Cardiac muscle cell (in vitro differentiated cells and primary cell): ENCODE measurements around the gene IGF2BP3. TPM values are rescaled to one million over a fixed set of nuclear protein-coding genes. Genes with fewer than 3 reads are reported as not detected.

Experiments used
- DNase-seq, 2 donors: peaks; one replicate each; pipeline versions ENCODE4 v3.0.0 to v3.0.0-alpha.2; 2010 to 2017; ENCODE audit warnings: low read depth in 1 of 2, low spot score in 1 of 2
- H3K27ac ChIP-seq: fragments of 200-600 bp; sonication (generic); 2 replicates; pipeline ENCODE4 v1.5.1; 2016
- H3K27me3 ChIP-seq: fragments of 200-600 bp; sonication (generic); 2 replicates; pipeline ENCODE4 v1.6.0; 2016; ENCODE audit warnings: control low read depth
- H3K36me3 ChIP-seq: fragments of 200-600 bp; sonication (generic); 2 replicates; pipeline ENCODE4 v1.5.1; 2016; ENCODE audit warnings: control low read depth
- H3K4me1 ChIP-seq: fragments of 200-600 bp; sonication (generic); 2 replicates; pipeline ENCODE4 v1.8.1; 2017; ENCODE audit warnings: low read depth, mild to moderate bottlenecking, mixed run types
- H3K4me3 ChIP-seq: fragments of 200-600 bp; sonication (generic); 2 replicates; pipeline ENCODE4 v1.5.1; 2016; ENCODE audit warnings: mild to moderate bottlenecking
- H3K9me3 ChIP-seq: fragments of 200-600 bp; sonication (generic); 2 replicates; pipeline ENCODE4 v1.5.1; 2017; ENCODE audit warnings: low read depth, mild to moderate bottlenecking, control low read depth
- polyA plus RNA-seq: library from polyadenylated mRNA; unstranded; fragments of >200 nt; fragmentation: Nextera tagmentation; extraction: Ambion mirVana; gene quantifications from 2 replicates; pipeline ENCODE4 v1.2.1, GENCODE V29; 2016
- total RNA-seq: library from RNA; depleted of rRNA; stranded (reverse); fragments of >200 nt; gene quantifications from 2 replicates; pipeline ENCODE4 v1.2.3, GENCODE V29; 2016
- TF ChIP-seq, protein P1 (sequence below): IDR thresholded peaks from 2 replicates; pipeline ENCODE4 v1.5.1; 2012; ENCODE audit warnings: low read depth, mild to moderate bottlenecking, low read length

The IGF2BP3 gene
- total and polyA plus RNA-seq, 2 experiments from 2014 or later = 30.5 to 59.3 TPM

- H3K9me3 ChIP-seq = no peaks in the 10 kb centered on the region
- H3K4me3 ChIP-seq = no peak overlapping the region
- no peak for DNase-seq
- peaks cover 1% of the 10 kb centered on the region for H3K4me1 ChIP-seq
- no peaks in the 10 kb centered on the region for H3K36me3 ChIP-seq
- TF ChIP-seq, protein P1, sequence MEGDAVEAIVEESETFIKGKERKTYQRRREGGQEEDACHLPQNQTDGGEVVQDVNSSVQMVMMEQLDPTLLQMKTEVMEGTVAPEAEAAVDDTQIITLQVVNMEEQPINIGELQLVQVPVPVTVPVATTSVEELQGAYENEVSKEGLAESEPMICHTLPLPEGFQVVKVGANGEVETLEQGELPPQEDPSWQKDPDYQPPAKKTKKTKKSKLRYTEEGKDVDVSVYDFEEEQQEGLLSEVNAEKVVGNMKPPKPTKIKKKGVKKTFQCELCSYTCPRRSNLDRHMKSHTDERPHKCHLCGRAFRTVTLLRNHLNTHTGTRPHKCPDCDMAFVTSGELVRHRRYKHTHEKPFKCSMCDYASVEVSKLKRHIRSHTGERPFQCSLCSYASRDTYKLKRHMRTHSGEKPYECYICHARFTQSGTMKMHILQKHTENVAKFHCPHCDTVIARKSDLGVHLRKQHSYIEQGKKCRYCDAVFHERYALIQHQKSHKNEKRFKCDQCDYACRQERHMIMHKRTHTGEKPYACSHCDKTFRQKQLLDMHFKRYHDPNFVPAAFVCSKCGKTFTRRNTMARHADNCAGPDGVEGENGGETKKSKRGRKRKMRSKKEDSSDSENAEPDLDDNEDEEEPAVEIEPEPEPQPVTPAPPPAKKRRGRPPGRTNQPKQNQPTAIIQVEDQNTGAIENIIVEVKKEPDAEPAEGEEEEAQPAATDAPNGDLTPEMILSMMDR = no peak
- no peak overlapping the region for H3K27ac ChIP-seq
- no peaks in the 10 kb centered on the region for H3K27me3 ChIP-seq
Observed at GRCh38 chr7:23378996-23379395, 91.3 kb downstream of the IGF2BP3 start.

DNA sequence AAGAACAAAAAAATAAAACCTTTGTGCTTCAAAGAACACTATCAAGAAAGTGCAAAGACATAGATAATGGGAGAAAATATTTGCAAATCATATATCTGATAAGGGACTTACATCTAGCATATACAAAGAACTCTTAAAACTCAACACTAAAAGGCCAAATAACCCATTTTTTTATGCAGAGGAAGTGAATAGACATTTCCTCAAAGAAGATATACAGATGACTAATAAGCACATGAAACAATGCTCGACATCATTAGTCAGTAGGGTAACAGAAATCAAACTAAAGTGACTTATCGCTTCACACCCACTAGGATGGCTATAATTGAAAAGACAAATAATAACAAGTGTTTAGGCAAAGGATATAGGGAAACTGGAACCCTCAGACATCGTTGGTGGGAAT, 93.2 kb downstream of the IGF2BP3 start:
- DNase-seq = peak in 1 of 2 donors; percentile 35
- Histone ChIP-seq H3K4me1 (peaks cover 8% of the 10 kb centered on the region), H3K4me3 (no peak overlapping the region), H3K36me3 (no peaks in the 10 kb centered on the region), H3K27ac (no peak overlapping the region), H3K27me3 (no peaks in the 10 kb centered on the region), H3K9me3 (no peaks in the 10 kb centered on the region)
- TF ChIP-seq, protein P1 = no peak

DNA sequence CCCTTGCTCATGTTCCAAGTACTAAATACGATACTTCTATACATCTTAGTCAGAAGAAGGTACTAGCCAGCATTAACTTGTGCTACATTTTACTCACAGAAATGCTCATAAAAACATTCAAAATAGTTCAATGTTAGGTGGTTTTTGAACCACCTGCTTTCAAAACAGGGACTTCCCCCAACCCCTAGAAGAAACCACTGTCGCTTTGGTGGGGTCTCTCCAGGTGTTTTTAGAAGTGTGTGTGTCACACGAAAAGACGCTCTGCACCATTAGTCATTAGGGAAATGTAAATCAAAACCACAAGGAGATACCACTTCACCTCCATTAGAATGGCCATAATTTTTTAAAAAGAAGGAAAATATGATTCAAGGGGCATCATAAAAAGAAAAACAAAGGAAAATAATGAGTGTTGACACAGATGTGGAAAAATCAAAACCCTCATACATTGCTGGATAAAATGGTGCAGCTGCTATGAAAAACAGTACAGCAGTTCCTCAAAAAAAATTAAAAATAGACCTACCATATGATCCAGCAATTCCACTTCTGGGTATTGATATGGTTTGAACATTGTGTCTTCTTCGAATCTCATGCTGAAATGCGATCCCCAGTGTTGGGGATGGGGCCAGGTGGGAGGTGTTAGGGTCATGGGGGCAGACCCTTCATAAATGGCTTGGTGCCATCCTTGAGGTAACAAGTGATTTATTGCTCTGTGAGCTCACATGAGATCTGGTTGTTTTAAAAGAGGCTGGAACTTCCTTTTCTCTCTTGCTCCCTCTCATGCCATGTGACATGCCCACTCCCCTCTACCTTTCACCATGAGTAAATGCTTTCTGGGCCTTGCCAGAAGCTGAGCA, 96.9 kb downstream of the IGF2BP3 start:
- peak overlapping the region; percentile 25 for H3K27ac ChIP-seq
- TF ChIP-seq, protein P1 = no peak

DNA sequence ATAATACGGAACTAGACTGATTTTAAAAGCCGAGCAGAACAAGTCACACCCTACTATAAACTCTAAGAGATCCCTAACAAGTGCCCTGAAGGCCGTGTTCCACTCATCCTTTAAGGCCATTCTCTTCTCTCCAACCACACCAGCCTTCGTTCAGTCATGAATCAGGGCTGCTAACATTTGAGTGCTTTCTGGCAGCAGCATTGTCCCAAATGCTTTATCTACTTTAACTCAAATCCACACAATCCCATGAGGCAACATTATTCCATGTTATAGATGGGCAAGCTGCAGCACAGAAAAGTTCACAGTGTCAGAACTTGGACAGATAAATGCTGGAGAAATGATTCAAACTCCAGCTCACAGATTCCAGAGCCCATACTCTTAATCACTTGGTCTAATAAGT, 97.7 kb downstream of the IGF2BP3 start:
- TF ChIP-seq, protein P1 = no peak
- peak overlapping the region; percentile 25 for H3K27ac ChIP-seq
- DNase-seq = peak in 1 of 2 donors; percentile 53
- no peak overlapping the region for H3K4me3 ChIP-seq
- no peaks in the 10 kb centered on the region for H3K27me3 ChIP-seq
- H3K4me1 ChIP-seq = peaks cover 15% of the 10 kb centered on the region
- H3K9me3 ChIP-seq = no peaks in the 10 kb centered on the region
- no peaks in the 10 kb centered on the region for H3K36me3 ChIP-seq

More for the DNA sequence above, 96.9 kb downstream of the IGF2BP3 start:
- Histone ChIP-seq H3K9me3 (no peaks in the 10 kb centered on the region), H3K27me3 (no peaks in the 10 kb centered on the region), H3K4me1 (peaks cover 15% of the 10 kb centered on the region), H3K4me3 (no peak overlapping the region), H3K36me3 (no peaks in the 10 kb centered on the region)
- DNase-seq = peak in 1 of 2 donors; percentile 23

GRCh38 chr7:23371654-23372053, 98.6 kb downstream of the IGF2BP3 start:
- TF ChIP-seq, protein P1 = no peak
- Histone ChIP-seq H3K9me3 (no peaks in the 10 kb centered on the region), H3K27ac (no peak overlapping the region)

More at GRCh38 chr7:23371654-23372053, 98.6 kb downstream of the IGF2BP3 start:
- no peak overlapping the region for H3K4me3 ChIP-seq
- no peaks in the 10 kb centered on the region for H3K27me3 ChIP-seq
- DNase-seq = no peak
- no peaks in the 10 kb centered on the region for H3K36me3 ChIP-seq
- peaks cover 15% of the 10 kb centered on the region for H3K4me1 ChIP-seq
